ENCODE data around the gene PRKCE. TPM values are rescaled to one million over a fixed set of nuclear protein-coding genes. Genes with fewer than 3 reads are reported as not detected.
A peak's percentile ranks its signal among the peaks of the same experiment; 100 is the strongest.

Gene PRKCE
- total and polyA plus RNA-seq, 11 donors = 4.1 to 22.3 (median 16.2) TPM

DNA sequence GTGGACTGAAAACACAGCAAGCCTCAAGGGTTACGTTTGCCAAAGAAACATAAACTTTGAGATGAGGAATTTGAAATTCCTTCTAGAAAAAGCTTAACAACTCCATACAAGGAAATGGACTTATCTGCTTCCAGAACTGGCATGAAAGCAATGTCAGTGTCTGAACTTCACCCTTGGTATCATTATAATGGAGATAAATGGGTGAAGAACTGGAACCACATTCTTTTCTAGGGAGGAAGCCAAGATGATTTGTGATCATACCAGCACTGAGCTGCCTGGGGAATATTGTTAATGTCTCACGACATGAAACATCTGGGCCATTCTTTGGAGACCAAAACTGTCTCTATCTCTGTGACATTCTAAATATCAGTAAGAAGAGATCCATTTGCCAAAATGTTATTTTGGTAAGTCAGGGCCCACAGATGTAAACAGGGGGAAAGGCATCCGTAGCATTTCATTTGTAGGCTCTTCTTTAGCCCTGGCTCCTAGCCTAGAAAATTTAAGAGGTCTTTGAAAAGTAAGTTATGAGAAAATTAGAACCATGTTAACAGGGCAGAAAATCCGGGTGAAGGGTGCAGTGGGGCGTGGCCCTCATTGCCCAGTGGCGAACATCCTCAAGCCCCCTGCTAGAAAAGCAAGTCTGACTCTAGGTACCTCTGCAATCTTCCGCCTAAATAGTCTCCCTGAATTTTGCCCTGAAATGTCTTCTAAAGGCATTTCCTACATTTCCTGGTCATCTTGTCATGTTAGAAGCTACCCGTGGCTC lies 350.4 kb downstream of the PRKCE start:
- H3K36me3 ChIP-seq = peaks cover 0 to 32% (median 14%) of the 10 kb centered on the region in 9 donors
- TF ChIP-seq POLR2A (IDR thresholded peaks at IDR 0.05) = no peak
- TF ChIP-seq, protein P1, sequence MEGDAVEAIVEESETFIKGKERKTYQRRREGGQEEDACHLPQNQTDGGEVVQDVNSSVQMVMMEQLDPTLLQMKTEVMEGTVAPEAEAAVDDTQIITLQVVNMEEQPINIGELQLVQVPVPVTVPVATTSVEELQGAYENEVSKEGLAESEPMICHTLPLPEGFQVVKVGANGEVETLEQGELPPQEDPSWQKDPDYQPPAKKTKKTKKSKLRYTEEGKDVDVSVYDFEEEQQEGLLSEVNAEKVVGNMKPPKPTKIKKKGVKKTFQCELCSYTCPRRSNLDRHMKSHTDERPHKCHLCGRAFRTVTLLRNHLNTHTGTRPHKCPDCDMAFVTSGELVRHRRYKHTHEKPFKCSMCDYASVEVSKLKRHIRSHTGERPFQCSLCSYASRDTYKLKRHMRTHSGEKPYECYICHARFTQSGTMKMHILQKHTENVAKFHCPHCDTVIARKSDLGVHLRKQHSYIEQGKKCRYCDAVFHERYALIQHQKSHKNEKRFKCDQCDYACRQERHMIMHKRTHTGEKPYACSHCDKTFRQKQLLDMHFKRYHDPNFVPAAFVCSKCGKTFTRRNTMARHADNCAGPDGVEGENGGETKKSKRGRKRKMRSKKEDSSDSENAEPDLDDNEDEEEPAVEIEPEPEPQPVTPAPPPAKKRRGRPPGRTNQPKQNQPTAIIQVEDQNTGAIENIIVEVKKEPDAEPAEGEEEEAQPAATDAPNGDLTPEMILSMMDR (IDR thresholded peaks at IDR 0.05) = no peak
- WGBS, 4 donors = 66 to 72% (median 67%) methylated on average over 8 of the region's 8 CpGs
- peak overlapping the region in 9 of 12 donors; percentile 16 to 62 (median 39) for H3K27ac ChIP-seq
- peak in 2 of 4 donors; percentile 34 to 48 for ATAC-seq
- peaks cover 0 to 27% (median 11%) of the 10 kb centered on the region in 12 donors for H3K4me1 ChIP-seq
- no peaks in the 10 kb centered on the region for H3K9me3 ChIP-seq
- H3K4me3 ChIP-seq = no peak overlapping the region
- no peaks in the 10 kb centered on the region for H3K27me3 ChIP-seq
- intact Hi-C loops (cut with DNase I) = loop anchor here in 1 of 10 donors (10.0 kb wide), 1 partner anchor 893 kb away; no protein-coding TSS in a partner anchor
- no peak for DNase-seq

- DNase-seq (no peak), ATAC-seq (peak in 3 of 4 donors; percentile 17 to 63 (median 36))
- Histone ChIP-seq H3K36me3 (peaks cover 0 to 38% (median 18%) of the 10 kb centered on the region in 9 donors), H3K27me3 (no peaks in the 10 kb centered on the region), H3K4me3 (no peak overlapping the region), H3K27ac (peak overlapping the region in 8 of 12 donors; percentile 16 to 62 (median 44)), H3K9me3 (no peaks in the 10 kb centered on the region), H3K4me1 (peaks cover 0 to 27% (median 11%) of the 10 kb centered on the region in 12 donors)
- 48 to 76% (median 72%) methylated on average over 1 of the region's 1 CpG for WGBS, 4 donors
- intact Hi-C loops (cut with DNase I) = loop anchor here in 1 of 10 donors (10.0 kb wide), 1 partner anchor 892 kb away; no protein-coding TSS in a partner anchor
- TF ChIP-seq POLR2A (IDR thresholded peaks at IDR 0.05) = no peak
- TF ChIP-seq, protein P1 (IDR thresholded peaks at IDR 0.05) = no peak
Observed at GRCh38 chr2:46002507-46002883, 351.0 kb downstream of the PRKCE start.

DNA sequence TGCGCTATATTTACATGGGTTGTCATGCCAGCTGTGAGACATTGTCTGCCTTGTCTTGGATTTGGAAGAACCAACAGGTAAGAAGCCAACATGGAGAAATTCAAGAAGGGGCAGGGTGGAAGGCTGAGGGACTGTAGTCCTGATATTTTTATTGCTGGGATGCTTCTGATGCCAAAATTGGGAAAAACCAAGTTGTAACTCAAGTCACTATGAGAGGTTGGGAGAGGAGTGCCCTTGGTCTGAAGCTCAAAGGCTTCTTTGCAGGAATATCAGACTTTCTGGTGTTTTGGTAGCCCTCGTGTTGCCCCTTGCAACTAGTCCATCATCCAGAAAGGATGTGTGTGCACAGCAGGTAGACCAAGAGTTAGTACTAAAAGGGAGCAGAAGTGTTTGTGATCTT lies 351.5 kb downstream of the PRKCE start:
- Histone ChIP-seq H3K27me3 (no peaks in the 10 kb centered on the region), H3K36me3 (peaks cover 0 to 42% (median 22%) of the 10 kb centered on the region in 9 donors), H3K27ac (peak overlapping the region in 3 of 12 donors; percentile 18 to 62 (median 55)), H3K9me3 (no peaks in the 10 kb centered on the region), H3K4me3 (no peak overlapping the region), H3K4me1 (peaks cover 0 to 27% (median 11%) of the 10 kb centered on the region in 12 donors)
- TF ChIP-seq, protein P1 (IDR thresholded peaks at IDR 0.05) = no peak
- TF ChIP-seq POLR2A (IDR thresholded peaks at IDR 0.05) = no peak
- intact Hi-C loops (cut with DNase I) = loop anchor here in 1 of 10 donors (10.0 kb wide), 1 partner anchor 892 kb away; no protein-coding TSS in a partner anchor
- 91 to 98% (median 94%) methylated on average over 2 of the region's 2 CpGs for whole genome bisulfite sequencing, 4 donors
- DNase-seq = no peak
- ATAC-seq = no peak

GRCh38 chr2:46003903-46004473 lies 352.5 kb downstream of the PRKCE start:
- H3K36me3 ChIP-seq = peaks cover 0 to 52% (median 33%) of the 10 kb centered on the region in 9 donors

More at GRCh38 chr2:46003903-46004473, 352.5 kb downstream of the PRKCE start:
- 93 to 97% (median 94%) methylated on average over 9 of the region's 9 CpGs for WGBS, 4 donors
- peaks cover 0 to 27% (median 11%) of the 10 kb centered on the region in 12 donors for H3K4me1 ChIP-seq
- intact Hi-C loops (cut with DNase I) = loop anchor here in 1 of 10 donors (10.0 kb wide), 1 partner anchor 891 kb away; no protein-coding TSS in a partner anchor
- no peak for ATAC-seq
- no peak for TF ChIP-seq POLR2A (IDR thresholded peaks at IDR 0.05)
- TF ChIP-seq, protein P1 (IDR thresholded peaks at IDR 0.05) = no peak
- no peak for DNase-seq
- H3K9me3 ChIP-seq = no peaks in the 10 kb centered on the region
- no peak overlapping the region for H3K4me3 ChIP-seq
- H3K27ac ChIP-seq = no peak overlapping the region
- H3K27me3 ChIP-seq = no peaks in the 10 kb centered on the region
